Astrocyte (in vitro differentiated cells and primary cell): ENCODE measurements around the gene PLXNB2. TPM values are rescaled to one million over a fixed set of nuclear protein-coding genes. Genes with fewer than 3 reads are reported as not detected.

Source experiments
- DNase-seq: peaks from one replicate; pipeline ENCODE4 v3.0.0-alpha.2; 2010; ENCODE audit warnings: low read depth
- FAIRE-seq: peaks from 2 replicates; lab custom pipeline; 2011; peaks lifted over from hg19 to GRCh38; lab: Jason Lieb, UNC
- H2AFZ ChIP-seq: 2 replicates; pipeline ENCODE4 v1.6.0; 2012; ENCODE audit warnings: low read depth, low read length, inconsistent platforms
- H3K27ac ChIP-seq: 2 replicates; pipeline ENCODE4 v1.5.1; 2011; ENCODE audit warnings: low read depth, low read length, inconsistent platforms
- H3K27me3 ChIP-seq: 2 replicates; pipeline ENCODE4 v1.6.0; 2011; ENCODE audit warnings: low read length, inconsistent platforms; ENCODE audit not compliant: insufficient read depth
- H3K36me3 ChIP-seq: 2 replicates; pipeline ENCODE4 v1.5.1; 2011; ENCODE audit warnings: low read length, inconsistent platforms; ENCODE audit not compliant: insufficient read depth
- H3K4me1 ChIP-seq: 2 replicates; pipeline ENCODE4 v1.5.1; 2011; ENCODE audit warnings: low read length, inconsistent platforms; ENCODE audit not compliant: insufficient read depth
- H3K4me2 ChIP-seq: 2 replicates; pipeline ENCODE4 v1.6.0; 2012; ENCODE audit warnings: low read length, inconsistent platforms
- H3K4me3 ChIP-seq: 2 replicates; pipeline ENCODE4 v1.5.1; 2011; ENCODE audit warnings: low read depth, mild to moderate bottlenecking, low read length, inconsistent platforms; ENCODE audit not compliant: insufficient read depth
- H3K79me2 ChIP-seq: 2 replicates; pipeline ENCODE4 v1.6.0; 2012; ENCODE audit warnings: mild to moderate bottlenecking, low read length, inconsistent platforms; ENCODE audit not compliant: insufficient read depth
- H3K9ac ChIP-seq: 2 replicates; pipeline ENCODE4 v1.6.0; 2012; ENCODE audit warnings: mild to moderate bottlenecking, low read length, inconsistent platforms
- H3K9me3 ChIP-seq: 2 replicates; pipeline ENCODE4 v1.5.1; 2012; ENCODE audit warnings: low read depth, mild to moderate bottlenecking, low read length, inconsistent platforms; ENCODE audit not compliant: insufficient read depth
- H4K20me1 ChIP-seq: 2 replicates; pipeline ENCODE4 v1.6.0; 2012; ENCODE audit warnings: low read length, inconsistent platforms; ENCODE audit not compliant: insufficient read depth
- H3K27ac Mint-ChIP-seq: one replicate; pipeline ENCODE4 v1.8.0; 2021; ENCODE audit warnings: mild to moderate bottlenecking, mixed read lengths; ENCODE audit not compliant: unreplicated experiment
- H3K27me3 Mint-ChIP-seq: one replicate; pipeline ENCODE4 v1.8.0; 2021; ENCODE audit warnings: low read depth, mixed read lengths; ENCODE audit not compliant: unreplicated experiment
- H3K36me3 Mint-ChIP-seq: one replicate; pipeline ENCODE4 v1.8.0; 2021; ENCODE audit warnings: low read depth, mixed read lengths; ENCODE audit not compliant: unreplicated experiment
- H3K4me1 Mint-ChIP-seq: one replicate; pipeline ENCODE4 v1.8.0; 2021; ENCODE audit warnings: low read depth, mixed read lengths; ENCODE audit not compliant: unreplicated experiment
- H3K4me3 Mint-ChIP-seq: one replicate; pipeline ENCODE4 v1.8.0; 2021; ENCODE audit warnings: mild to moderate bottlenecking, moderate library complexity, mixed read lengths; ENCODE audit not compliant: unreplicated experiment
- H3K9me3 Mint-ChIP-seq: one replicate; pipeline ENCODE4 v1.8.0; 2021; ENCODE audit warnings: mild to moderate bottlenecking, mixed read lengths; ENCODE audit not compliant: unreplicated experiment
- EZH2 ChIP-seq: IDR thresholded peaks from 2 replicates; pipeline ENCODE4 v1.6.1; 2012; ENCODE audit warnings: mild to moderate bottlenecking, low read length, inconsistent platforms; ENCODE audit not compliant: insufficient read depth
- total RNA-seq: library from RNA; stranded (reverse); gene quantifications from 2 replicates; pipeline ENCODE4 v1.2.1, GENCODE V29; 2021
- TF ChIP-seq, protein P1 (sequence below): IDR thresholded peaks from 2 replicates; pipeline ENCODE4 v1.5.1; 2011; ENCODE audit warnings: low read depth, mild to moderate bottlenecking, inconsistent platforms, low read length, moderate library complexity; ENCODE audit not compliant: insufficient read depth

The PLXNB2 gene
- total RNA-seq, 1 donor from 2014 or later = 327 TPM

DNA sequence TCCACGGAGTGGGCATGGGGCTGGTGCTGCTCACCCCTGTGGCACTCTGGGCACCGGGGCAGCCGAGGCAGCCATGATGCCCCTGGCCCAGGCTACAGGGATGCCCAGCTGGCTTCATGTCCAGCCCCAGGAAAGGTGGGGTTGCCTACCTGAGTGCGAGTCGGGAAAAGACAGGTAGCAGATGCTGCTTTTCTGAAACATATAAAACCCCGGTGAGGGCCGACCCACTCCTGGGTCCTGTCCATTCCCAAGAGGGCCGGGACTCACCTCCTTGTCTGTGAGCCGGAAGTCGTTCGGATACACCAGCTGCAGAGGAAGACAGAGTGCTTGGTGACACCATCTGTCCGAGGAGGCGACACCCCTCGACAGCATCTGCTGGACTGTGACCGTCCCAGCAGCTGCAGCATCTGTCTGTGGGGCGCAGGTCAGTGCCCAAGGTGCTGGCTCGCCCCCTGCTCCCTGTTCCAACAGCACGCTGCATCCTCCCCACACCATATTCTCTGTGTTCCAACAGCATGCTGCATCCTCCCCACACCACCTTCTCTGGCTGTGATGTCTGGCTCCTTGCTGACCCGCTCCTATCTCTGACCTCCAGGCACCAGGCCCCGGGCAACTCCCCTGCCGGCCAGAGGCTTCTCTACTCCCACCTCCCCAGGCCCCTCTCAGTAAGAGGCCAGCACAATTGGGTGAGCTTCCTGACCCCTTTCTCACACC, 11.4 kb upstream of the PLXNB2 start:
- H3K27me3 Mint-ChIP-seq = peaks cover 19% of the 10 kb centered on the region
- H4K20me1 ChIP-seq = no peaks in the 10 kb centered on the region
- no peaks in the 10 kb centered on the region for H3K36me3 Mint-ChIP-seq
- no peaks in the 10 kb centered on the region for H3K9me3 ChIP-seq
- no peak overlapping the region for H3K27ac ChIP-seq
- peaks cover 3% of the 10 kb centered on the region for H3K4me1 Mint-ChIP-seq
- H3K4me1 ChIP-seq = no peaks in the 10 kb centered on the region
- no peak overlapping the region for H3K9ac ChIP-seq
- no peak overlapping the region for H2AFZ ChIP-seq
- no peaks in the 10 kb centered on the region for H3K36me3 ChIP-seq
- H3K4me3 Mint-ChIP-seq = no peak overlapping the region
- H3K27me3 ChIP-seq = no peaks in the 10 kb centered on the region
- TF ChIP-seq EZH2 = no peak
- TF ChIP-seq, protein P1, sequence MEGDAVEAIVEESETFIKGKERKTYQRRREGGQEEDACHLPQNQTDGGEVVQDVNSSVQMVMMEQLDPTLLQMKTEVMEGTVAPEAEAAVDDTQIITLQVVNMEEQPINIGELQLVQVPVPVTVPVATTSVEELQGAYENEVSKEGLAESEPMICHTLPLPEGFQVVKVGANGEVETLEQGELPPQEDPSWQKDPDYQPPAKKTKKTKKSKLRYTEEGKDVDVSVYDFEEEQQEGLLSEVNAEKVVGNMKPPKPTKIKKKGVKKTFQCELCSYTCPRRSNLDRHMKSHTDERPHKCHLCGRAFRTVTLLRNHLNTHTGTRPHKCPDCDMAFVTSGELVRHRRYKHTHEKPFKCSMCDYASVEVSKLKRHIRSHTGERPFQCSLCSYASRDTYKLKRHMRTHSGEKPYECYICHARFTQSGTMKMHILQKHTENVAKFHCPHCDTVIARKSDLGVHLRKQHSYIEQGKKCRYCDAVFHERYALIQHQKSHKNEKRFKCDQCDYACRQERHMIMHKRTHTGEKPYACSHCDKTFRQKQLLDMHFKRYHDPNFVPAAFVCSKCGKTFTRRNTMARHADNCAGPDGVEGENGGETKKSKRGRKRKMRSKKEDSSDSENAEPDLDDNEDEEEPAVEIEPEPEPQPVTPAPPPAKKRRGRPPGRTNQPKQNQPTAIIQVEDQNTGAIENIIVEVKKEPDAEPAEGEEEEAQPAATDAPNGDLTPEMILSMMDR = no peak
- no peak overlapping the region for H3K4me2 ChIP-seq
- peaks cover 2% of the 10 kb centered on the region for H3K9me3 Mint-ChIP-seq
- H3K79me2 ChIP-seq = no peaks in the 10 kb centered on the region
- H3K27ac Mint-ChIP-seq = no peak overlapping the region
- no peak for DNase-seq
- FAIRE-seq = no peak
- H3K4me3 ChIP-seq = no peak overlapping the region

DNA sequence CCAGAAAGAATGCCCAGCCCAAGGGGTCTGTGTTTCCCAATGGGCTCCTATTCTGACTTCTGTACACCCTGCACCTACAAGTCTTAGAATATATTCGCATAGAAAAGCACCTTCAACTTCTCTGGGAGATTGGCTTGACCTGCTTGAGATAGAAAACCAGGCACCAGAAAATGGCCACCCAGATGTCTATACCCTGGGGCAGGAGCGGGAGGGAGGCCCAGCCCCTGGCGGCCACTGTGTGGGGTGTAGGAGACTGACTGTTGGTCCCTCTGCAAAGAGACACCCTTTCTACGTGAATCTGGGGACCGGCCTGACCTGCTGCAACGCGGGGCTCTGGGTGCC, 10.9 kb upstream of the PLXNB2 start:
- H3K4me1 Mint-ChIP-seq = peaks cover 3% of the 10 kb centered on the region

DNA sequence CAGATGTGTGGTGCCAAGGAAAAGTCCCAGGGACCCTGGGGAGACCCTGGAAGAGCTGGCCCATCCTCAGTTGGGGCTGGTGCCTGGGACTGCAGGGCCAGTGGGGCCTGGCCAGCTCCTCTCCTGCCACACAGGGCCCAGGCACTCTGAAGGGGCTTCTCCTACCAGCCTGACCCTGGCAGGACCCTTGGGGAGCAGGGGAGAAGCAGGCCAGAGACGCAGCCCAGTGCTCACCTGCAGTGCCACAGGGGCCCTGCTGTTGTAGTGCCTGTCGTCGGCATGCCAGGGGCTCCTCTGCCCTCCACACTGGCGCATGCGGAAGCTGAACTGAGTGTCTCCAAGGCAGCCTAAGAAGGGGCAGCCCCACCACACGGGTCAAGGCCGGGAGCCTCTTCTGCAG, 10.2 kb upstream of the PLXNB2 start:
- Mint-ChIP-seq H3K4me3 (no peak overlapping the region), H3K27me3 (peaks cover 19% of the 10 kb centered on the region), H3K4me1 (peaks cover 3% of the 10 kb centered on the region), H3K27ac (no peak overlapping the region), H3K9me3 (peaks cover 2% of the 10 kb centered on the region), H3K36me3 (no peaks in the 10 kb centered on the region)
- Histone ChIP-seq H3K27ac (no peak overlapping the region), H3K4me2 (no peak overlapping the region), H3K79me2 (no peaks in the 10 kb centered on the region), H3K27me3 (no peaks in the 10 kb centered on the region), H3K4me1 (no peaks in the 10 kb centered on the region), H4K20me1 (no peaks in the 10 kb centered on the region), H3K4me3 (no peak overlapping the region), H3K36me3 (no peaks in the 10 kb centered on the region), H3K9ac (no peak overlapping the region), H2AFZ (no peak overlapping the region), H3K9me3 (no peaks in the 10 kb centered on the region)
- DNase-seq (no peak), FAIRE-seq (no peak)
- no peak for TF ChIP-seq EZH2

More for the DNA sequence above, 10.9 kb upstream of the PLXNB2 start:
- H3K9me3 Mint-ChIP-seq = peaks cover 2% of the 10 kb centered on the region
- no peak overlapping the region for H3K27ac Mint-ChIP-seq
- no peaks in the 10 kb centered on the region for H3K27me3 ChIP-seq
- H3K79me2 ChIP-seq = no peaks in the 10 kb centered on the region
- H3K4me2 ChIP-seq = no peak overlapping the region
- no peaks in the 10 kb centered on the region for H3K36me3 Mint-ChIP-seq
- H4K20me1 ChIP-seq = no peaks in the 10 kb centered on the region
- H3K27me3 Mint-ChIP-seq = peaks cover 19% of the 10 kb centered on the region
- H2AFZ ChIP-seq = no peak overlapping the region
- no peak overlapping the region for H3K4me3 ChIP-seq
- H3K4me3 Mint-ChIP-seq = no peak overlapping the region
- DNase-seq (no peak), FAIRE-seq (no peak)
- H3K9me3 ChIP-seq = no peaks in the 10 kb centered on the region
- H3K4me1 ChIP-seq = no peaks in the 10 kb centered on the region
- no peaks in the 10 kb centered on the region for H3K36me3 ChIP-seq
- TF ChIP-seq EZH2 = no peak
- TF ChIP-seq, protein P1 = no peak
- H3K9ac ChIP-seq = no peak overlapping the region
- H3K27ac ChIP-seq = no peak overlapping the region
